ENCODE results near the gene SAMD13.
A peak's percentile ranks its signal among the peaks of the same experiment; 100 is the strongest.

Gene SAMD13, protein sequence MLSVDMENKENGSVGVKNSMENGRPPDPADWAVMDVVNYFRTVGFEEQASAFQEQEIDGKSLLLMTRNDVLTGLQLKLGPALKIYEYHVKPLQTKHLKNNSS

DNA sequence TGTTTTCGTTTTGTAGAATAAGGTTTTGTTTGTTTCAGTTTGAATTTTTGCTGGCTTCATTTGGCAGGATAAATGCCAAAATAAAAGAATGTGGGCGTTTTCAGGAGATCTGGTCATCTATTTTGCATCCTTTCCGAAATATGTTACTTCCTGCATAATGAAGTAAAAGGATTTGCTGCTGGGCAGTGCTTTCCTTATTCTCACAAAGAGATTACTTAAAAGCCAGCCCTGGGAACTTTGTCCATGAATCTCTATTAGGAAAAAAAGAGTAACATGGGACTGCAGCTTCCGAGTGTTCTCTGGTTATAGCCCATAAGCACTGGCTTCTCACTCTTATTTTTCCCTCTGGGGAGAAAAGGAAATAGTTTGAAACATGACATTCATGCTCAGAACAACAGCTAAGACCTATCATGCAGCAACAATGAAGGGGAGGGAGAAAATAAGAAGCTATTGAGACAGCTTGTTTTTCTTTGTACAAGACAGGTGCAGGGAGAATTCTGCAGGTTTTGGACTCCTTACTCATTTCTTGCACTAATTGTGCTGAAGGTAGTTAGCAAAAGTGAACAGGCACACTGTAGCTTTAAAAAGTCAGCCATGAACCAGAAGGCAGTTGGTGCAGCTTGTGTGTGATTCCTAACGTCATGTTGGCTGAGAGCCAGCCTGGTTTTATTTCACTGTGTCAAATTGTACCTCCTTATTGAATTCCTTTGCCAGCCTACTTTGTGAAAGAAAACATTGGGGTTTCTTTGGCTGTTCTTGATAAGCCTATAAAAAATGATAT is at the start of gene SAMD13:
Gene SAMD13, plus strand, starts transcription at position 705 of the 781 bp plus-strand sequence. CDS start 1,527 bp downstream, outside the sequence.
- DNase-seq: peak; percentile 32

DNA sequence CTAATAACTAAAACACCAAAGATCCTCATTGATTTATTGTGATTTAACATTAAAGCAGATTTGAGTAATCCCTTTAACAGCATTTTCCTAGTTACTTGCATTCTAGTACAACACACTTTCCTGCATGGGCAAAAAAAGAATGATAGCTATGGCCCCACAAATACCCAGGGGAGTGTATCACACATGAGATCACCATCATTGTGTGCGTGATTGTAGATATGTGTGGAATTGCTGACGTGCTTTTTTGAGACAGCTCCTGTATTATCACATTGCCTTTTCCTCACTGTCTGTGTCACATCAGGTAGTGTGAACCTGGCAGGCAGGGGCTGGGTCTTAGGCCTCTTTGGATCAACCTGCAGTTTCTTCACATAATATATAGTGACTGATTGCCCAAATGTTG is 48.5 kb upstream of the SAMD13 start:
- DNase-seq: no peak

DNA sequence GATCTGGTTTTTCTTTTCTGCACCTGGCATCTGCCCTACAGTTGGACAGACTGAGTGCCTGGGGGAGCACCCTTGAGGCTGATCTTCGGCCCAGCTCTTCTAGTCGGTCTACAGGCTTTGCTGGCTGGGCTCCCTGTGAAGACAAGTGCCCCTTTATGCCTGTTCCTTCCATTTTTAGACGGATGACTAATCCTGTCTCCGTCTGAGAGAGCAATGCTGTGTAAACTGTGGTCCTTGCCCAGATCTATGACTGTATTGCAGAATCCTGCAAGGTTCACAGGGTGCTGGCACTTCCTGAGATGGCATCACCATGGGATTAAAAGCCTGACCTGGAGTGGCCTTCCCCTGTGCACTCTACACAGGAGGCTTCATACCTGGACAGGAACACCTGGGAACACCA is 47.6 kb upstream of the SAMD13 start:
- DNase-seq: no peak

DNA sequence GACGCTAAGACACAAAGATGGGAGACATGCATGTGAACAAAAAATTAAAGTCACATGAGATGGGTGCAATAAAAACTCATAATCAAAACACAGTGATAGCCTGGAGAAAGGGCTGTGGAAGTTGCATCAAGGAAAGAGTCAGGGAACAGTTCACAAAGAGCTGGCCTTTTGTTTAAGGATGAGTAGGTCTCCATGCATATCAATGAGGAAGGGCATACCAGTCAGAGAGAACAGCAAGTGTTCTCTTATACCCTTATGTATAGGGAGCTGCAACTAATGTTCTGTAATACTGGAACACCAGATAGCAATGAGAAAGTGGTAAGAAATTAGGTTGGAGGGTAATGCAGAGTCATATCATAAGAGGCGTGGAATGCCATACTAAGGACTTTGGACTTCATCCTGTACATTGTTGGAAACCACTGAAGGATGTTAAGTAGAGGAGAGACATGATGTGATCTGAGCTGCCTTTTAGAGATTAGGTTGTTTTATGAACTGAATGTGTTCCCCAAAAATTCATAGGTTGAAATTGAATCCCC is 46.7 kb upstream of the SAMD13 start:
- no peak for DNase-seq

DNA sequence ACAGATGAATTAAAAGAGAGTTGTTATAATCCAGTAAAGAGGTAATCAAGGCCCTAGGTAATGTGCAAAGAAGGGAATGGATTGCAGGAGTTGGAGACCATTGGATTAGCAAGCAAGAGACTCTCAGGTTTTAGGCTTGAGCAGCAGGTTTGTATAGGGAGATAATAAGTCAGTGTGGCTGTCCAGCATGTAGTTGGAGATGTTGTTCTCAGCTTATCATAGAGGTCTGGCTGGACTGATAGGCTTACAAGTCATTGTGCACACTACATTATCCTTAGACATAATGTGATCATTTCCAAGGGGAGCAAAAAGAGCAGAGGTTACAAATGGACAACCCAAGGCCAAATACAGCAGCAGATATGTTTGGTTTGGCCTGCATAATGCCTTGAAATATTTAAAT is 45.9 kb upstream of the SAMD13 start:
- no peak for DNase-seq

DNA sequence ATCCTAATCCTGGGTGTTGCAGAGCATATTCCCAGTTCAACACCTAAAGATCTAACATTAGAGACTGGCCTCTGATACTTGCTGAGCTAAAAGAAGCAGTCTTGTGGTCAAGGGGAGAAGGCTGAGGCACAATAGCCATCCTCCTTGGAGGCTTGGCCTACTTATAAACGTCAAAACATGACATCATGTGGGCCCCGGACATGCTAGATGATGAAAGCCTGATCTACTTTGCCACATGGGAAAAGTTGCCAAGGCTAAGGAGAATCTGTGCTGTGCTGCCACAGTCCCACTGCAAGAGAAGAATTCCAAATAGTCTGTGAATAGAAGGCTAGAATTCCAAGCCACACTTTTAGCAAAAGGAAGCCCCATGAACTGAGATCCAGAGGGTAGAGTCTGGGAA is 43.9 kb upstream of the SAMD13 start:
- DNase-seq: no peak

DNA sequence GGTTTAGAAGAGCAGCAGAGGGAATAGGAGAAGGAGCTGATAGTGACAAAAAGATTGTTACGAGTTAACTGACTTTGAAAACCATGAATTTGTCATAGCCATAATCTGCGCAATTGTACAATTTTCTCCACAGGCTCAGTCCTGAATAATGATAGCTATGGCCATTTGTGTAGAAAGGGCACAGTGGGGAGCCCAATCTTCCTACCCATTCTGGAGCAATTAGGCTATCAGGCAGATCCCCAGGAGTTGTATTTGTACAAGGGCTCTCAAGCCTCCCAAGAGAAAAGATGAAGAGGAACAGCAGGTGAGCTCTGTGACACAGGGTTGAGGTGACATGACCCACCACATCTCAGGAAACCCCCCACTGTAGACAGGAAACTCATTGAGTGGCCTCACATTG is 42.1 kb upstream of the SAMD13 start:
- no peak for DNase-seq

DNA sequence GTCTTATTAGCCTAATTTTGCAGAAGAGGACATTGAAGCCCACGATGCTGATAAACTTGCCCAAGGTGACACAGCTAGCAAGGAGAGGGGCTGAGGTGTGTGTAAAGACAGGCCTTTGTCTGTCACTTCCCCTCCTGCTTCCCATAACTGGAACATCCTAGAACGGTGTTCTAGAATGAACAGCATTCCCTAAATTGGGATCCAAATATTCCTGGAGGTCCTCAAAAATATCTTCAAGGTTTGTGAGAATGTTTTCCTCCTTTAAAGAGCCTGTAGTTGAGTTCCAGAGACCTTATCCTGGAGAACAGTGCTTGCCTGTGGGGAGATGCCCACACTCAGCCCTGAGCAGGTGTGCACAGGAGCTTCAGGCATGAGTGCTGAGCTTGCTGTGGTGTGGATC is 41.5 kb upstream of the SAMD13 start:
- no peak for DNase-seq

DNA sequence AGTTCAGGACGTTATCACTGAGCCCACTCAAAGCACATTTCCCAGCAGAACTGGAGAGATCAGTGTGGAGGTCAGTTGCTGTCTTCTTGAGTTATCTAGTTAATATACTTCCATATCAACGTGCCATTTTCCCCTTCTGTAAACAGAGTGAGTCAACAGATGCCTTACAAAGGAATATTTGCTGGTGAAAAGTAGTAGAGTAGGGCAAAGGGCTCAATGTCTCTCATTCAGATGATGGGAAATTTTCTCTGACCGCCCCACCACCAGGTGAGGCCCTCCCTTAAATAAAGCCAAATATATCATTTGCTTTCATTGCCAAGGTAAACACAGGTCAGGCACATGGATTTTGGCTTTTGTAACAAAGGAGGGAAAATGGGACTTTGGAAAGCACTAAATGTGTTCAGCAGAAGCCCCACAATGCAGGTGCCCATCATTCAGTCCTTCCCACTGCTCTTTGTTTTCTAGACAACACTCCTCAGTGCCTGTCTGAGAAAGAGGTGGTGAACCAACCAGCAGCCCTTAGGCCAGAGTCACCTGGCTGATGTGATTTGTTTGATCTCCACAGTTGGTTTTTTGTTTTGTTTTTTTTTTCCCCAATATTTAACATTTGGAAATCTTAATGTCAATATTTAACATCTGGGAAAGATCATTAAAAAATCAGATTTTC is 40.5 kb upstream of the SAMD13 start:
- no peak for DNase-seq

DNA sequence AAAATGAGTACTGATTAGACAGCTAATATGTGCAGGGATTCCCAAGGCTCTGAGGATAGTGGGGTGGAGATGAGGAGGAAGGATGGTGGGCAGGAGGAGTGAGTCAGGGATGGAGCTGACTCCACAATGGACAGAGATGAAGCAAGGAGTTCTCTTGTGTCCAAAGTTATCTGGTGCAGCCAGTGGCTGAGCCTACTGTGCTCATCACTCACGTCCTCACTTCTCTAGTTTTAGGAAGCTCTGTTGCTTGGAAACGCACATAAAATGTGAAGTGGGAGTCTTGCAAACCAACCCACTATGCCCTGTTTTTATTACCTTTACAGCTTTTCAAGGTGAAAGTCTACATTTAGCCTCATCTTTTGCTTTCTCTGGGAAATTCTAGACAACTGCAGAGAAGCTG is 36.5 kb upstream of the SAMD13 start:
- DNase-seq: no peak

DNA sequence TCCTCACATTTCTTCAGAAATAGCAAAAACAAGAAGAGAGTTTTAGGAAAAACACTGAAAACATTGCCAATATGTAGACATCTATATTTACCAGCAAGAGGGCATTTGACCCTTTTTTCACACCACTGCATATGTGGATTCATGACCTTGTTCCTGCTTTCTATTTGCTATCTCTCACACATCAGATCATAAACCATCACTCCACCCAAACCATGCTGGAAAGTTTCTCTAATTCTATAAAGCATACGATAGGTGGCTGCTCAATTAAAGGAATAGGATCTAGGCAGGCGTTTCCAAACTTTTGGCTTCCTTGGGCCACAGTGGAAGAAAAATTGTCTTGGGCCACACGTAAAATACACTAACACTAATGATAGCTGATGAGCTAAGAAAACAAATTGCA is 35.6 kb upstream of the SAMD13 start:
- no peak for DNase-seq

DNA sequence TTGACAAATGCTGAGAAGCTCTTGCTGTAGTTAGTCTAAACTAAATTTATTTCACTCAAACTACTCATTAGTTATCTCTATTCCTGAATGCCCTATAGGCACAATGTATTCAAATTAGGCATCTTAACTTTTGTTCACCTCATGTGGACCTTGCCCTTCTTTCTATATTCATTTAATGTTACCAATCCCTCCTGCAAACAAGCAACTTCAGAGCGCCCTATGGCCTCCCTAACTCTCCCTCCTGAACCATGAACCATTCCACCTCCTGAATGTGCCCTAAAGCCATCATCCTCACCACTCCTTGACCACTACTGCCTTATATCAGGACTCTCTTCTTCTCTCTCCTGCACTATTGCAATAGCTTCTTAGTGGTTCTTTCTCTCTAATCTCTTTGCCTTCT is 34.8 kb upstream of the SAMD13 start:
- DNase-seq: no peak

DNA sequence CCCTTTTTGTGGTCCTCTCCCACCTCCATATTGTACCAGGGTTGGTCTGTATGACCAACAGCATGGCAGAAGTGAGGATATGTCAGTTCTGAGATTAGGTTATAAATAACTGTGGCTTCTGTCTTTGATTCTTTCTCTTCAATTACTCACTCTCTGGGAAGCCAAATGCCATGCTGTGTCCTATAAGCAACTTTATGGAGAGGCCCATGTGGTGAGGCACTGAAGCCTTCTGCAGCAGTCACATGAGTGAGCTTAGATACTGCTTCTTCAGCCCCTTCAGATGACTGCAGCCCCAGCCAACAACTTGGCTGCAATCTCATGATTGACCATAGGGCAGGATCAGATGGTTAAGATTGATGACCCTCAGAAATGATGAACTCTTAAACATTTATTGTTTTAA is 34.0 kb upstream of the SAMD13 start:
- DNase-seq: no peak

DNA sequence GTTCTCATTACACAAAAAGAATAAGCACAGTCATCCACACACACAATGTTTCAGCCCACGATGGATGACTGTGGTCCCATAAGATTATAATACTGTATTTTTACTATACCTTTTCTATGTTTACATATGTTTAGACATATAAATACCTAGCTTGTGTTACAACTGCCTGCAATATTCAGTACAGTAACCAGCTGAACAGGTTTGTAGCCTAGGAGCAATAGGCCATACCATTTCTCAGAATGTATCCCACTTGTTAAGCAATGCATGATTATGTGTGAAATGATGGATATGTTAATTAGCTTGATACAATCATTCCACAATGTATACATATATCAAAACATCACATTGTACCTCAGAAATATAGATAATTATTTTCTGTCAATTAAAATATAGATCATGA is 33.2 kb upstream of the SAMD13 start:
- DNase-seq: no peak

DNA sequence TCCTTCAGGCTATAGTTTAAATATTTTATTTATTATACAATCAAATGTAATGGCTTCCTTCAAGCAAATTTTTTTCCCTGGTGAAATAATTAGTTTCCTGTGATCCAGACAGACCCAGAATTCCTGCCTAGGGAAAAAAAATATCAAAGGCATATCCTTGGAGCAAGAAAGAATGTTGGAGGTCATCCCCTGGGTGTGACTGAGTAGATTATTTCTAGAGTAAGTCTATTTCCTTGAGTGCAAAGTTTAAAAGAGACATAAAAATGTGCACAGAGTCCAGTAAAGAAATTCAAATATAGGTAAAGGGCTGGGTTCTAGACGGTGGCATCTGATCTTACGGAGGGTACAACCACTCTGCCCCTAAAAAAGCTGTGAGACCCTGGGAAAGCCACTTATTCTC is 32.2 kb upstream of the SAMD13 start:
- no peak for DNase-seq

DNA sequence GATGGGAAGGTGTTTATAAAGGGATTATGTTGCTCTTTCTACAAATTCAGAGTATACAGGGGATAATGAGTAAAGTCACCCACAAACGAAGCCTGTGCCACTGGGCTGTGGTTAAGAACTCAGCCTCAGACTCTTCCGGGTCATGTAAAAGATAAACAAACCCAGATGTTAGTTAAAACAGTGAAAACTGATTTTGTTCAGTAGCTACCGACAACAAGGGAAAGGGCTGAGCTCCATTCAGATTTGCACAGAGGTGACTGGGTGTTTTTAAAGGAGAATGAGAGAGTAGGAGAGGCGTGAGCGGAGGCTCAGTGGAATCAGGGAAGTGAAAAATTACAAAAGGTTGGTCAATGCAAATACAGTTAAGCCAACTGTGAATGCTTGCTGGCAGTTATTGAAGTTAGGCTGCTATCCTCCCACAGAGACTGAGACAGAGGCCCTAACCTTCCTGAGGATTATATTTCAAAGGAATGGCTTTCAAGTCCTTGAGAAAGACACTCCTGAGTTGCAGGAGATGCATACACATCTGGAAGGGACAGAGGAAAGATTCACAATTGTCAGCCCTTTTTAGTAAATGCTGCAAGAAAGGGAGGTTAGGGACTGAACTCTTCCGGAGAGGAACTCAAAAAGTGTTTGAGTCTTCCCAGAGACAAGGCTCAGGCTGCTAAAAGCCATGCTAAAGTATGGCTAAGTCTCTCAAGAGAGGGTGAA is 29.9 kb upstream of the SAMD13 start:
- no peak for DNase-seq

DNA sequence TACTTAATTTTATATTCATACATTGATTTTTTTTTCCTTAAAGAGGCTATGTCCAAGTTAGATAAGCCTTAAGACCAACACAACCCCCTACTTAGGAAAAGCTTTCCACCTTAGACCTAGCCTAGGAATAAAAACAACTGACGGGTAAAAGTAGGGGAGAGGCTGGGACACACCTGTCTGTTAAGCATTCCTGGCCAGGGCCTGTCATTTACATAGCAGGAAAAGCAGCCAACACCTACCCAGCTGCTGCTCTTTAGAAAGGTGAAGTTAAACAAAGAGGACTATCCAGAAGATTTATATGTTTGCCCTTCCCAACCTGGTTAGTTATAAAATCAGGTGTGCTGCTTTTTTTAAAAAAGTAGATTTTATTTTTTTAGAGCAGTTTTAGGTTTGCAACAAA is 29.1 kb upstream of the SAMD13 start:
- no peak for DNase-seq

DNA sequence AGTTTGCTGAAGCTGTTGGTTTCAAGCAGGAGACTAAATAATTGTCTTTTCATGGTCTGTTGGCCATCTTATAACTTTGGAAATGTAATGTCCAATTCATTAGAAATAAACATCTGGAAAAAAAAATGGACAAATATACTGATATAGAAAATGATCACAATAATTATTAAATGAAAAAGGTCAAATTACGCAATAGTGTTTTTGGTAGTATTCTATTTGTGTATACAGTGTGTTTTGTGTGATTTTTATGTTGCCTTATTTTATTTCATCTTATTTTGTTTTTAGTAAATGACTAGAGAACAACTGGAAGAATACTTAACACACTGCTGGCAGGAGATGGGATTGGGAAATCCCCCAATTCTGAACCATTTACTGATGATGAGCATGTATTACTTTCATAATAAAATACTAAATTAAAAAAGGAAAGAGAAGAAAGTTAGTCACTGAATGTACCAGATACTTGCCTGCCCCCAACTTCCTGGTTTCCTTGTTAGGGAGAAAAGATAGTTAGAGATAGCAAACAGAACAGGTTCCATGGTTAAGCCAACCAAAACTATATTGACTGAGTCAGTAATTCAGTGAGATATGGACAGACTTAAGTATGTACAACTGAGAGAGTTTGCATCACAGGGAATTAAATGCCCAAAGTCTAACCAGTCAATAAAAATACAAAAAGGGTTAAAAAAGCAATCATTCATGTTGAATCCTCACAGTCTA is 24.0 kb upstream of the SAMD13 start:
- no peak for DNase-seq

DNA sequence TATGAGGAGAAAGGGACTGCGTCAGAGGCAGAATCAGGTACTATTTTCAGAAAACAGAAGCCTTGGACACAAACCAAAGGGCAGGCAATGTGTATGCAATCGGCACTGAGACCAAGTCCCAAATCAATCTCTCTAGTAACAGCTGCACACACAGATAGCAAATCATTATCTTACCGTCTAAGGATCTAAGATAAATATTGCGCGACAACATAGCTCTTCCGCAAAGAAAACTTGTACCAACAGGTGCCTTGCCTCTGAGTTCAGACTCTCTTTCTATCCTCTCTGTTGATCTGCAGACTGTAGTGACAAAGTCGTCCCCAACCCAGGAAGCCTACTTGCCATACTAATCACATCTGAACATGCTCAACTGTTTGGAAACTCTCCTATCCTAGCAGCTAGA is 22.6 kb upstream of the SAMD13 start:
- DNase-seq: no peak

DNA sequence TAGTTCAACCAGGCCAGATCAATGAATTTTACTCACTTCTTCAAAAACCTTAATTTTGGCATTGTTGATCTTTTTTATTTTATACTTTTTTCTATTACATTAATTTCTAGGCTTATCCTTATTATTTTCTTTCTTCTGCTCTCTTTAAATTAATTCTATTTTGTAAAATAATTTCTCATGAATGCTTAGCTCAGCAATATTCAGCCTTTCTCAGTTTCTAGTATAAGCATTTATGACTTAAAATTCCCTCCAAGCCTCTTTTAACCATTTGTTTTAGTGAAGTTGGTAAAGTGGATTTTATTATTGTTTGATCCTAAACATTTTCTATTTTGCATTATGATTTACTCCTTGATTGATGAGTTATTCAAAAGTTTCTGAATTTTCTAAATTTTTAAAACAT is 20.6 kb upstream of the SAMD13 start:
- no peak for DNase-seq

DNA sequence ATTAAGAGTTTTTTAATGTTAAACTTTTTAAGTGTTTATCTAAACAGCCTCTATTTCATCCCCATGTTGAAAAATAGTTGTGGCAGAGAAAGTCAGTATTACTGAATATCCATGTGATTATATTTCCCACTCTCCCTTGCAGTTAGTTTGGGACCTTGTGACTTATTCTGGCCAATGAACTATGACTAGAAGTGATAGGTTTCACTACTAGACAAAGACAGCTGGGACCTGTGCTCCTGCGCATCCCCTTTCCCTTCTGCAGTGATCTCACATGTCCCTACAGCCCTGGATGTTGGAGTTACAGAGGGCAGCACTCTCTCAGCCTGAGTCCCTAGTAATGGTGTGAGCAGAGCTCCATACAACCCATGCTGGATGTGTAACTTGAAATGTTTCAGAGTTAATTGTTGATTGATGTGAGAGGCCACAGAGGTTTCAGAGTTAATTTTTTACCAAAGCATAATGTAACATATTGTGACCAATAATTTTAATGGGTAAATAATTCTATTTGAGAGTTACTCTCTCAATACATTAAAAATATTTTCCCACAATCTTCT is 18.7 kb upstream of the SAMD13 start:
- no peak for DNase-seq

DNA sequence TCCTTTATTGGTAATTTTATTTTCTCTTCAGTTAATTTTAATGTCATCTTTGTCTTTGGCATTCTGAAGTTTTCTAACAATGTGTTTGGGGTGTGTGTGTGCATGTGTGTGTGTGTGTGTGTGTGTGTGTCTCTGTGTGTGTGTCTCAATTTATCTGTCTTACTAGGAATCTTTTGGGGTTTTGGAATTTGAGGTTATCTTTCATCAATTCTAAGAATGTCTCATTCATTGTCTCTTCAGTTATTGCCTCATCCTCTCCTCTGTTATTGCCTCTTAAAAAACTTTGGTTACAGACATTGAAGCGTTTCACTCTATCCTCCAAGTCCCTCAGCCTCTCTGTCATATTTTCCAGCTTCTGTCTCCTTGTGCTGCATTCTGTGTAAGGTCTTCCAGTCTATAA is 18.1 kb upstream of the SAMD13 start:
- no peak for DNase-seq

DNA sequence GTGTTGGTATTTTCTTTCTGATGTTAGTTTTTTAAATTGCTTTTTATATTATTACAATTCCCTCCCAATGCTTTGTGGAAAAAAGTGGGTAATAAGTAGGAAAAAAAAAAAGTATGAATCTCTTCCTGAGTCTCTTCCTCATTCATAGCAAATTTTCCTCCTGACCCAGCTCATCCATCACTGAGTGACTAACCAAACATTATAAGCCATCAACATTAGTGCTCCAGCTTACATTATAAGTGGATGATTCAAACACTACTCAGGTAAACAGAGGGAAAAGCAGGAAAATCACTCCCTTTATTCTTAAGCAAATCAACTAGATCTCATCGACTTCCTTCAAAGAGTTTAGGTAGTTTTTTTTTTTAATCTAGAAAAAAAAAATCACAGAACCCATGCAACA is 15.4 kb upstream of the SAMD13 start:
- no peak for DNase-seq

Data from CD4-positive, alpha-beta T cell treated with Interleukin-4 for 4 hours (primary cell).